PFSK-1 (cell line): ENCODE measurements around the gene KIAA0753.

Source experiments
- FOXP2 ChIP-seq: optimal IDR thresholded peaks from 2 replicates; pipeline ENCODE3; 2011; ENCODE audit warnings: borderline replicate concordance, control low read depth, inconsistent platforms; ENCODE audit not compliant: insufficient read depth; ENCODE audit errors: extremely low read length, extremely low read depth
- POLR2AphosphoS5 ChIP-seq: IDR thresholded peaks from 2 replicates; pipeline ENCODE4 v1.6.1; 2012; ENCODE audit warnings: low read depth, mild to moderate bottlenecking, control low read depth, low read length, moderate library complexity
- SIN3A ChIP-seq: IDR thresholded peaks from 2 replicates; pipeline ENCODE4 v1.6.1; 2012; ENCODE audit warnings: mild to moderate bottlenecking, low read length, moderate library complexity, borderline replicate concordance; ENCODE audit not compliant: insufficient read depth
- TAF1 ChIP-seq: IDR thresholded peaks from 2 replicates; pipeline ENCODE4 v1.6.1; 2012; ENCODE audit warnings: low read length, control low read depth, borderline replicate concordance; ENCODE audit not compliant: insufficient read depth
- TF ChIP-seq, protein P1 (sequence below), 2 experiments: IDR thresholded peaks; 2 replicates each; pipeline versions ENCODE4 v1.6.1 to v1.8.0; 2011 to 2012; ENCODE audit warnings: low read depth in 2 of 2, low read length in 2 of 2, control low read depth in 1 of 2, inconsistent platforms in 1 of 2, mild to moderate bottlenecking in 1 of 2, moderate library complexity in 1 of 2; ENCODE audit not compliant: insufficient read depth in 1 of 2

KIAA0753 gene

DNA sequence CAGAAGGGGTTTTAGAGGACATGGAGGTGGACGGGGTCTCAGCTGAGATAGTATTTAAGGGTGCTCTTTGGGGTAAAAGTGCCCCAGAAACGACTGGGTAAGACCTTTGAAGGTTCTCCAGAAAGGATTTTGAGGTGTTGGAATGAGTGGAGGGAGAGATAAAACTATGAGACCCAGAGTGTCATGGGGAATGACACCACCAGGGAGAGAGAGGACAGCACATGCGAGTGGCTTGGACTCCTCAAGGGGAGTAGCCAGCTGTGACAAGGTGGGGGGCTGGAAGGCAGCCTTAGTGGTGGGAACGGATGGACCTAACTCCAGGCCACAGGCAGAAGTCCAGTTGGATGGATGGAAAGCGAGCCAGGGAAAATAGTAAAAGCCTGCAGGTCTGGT is 64.9 kb downstream of the KIAA0753 start:
- no peak for TF ChIP-seq FOXP2
- TF ChIP-seq TAF1 = no peak
- no peak for TF ChIP-seq SIN3A
- TF ChIP-seq, protein P1, sequence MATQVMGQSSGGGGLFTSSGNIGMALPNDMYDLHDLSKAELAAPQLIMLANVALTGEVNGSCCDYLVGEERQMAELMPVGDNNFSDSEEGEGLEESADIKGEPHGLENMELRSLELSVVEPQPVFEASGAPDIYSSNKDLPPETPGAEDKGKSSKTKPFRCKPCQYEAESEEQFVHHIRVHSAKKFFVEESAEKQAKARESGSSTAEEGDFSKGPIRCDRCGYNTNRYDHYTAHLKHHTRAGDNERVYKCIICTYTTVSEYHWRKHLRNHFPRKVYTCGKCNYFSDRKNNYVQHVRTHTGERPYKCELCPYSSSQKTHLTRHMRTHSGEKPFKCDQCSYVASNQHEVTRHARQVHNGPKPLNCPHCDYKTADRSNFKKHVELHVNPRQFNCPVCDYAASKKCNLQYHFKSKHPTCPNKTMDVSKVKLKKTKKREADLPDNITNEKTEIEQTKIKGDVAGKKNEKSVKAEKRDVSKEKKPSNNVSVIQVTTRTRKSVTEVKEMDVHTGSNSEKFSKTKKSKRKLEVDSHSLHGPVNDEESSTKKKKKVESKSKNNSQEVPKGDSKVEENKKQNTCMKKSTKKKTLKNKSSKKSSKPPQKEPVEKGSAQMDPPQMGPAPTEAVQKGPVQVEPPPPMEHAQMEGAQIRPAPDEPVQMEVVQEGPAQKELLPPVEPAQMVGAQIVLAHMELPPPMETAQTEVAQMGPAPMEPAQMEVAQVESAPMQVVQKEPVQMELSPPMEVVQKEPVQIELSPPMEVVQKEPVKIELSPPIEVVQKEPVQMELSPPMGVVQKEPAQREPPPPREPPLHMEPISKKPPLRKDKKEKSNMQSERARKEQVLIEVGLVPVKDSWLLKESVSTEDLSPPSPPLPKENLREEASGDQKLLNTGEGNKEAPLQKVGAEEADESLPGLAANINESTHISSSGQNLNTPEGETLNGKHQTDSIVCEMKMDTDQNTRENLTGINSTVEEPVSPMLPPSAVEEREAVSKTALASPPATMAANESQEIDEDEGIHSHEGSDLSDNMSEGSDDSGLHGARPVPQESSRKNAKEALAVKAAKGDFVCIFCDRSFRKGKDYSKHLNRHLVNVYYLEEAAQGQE (IDR thresholded peaks at IDR 0.05; ENCODE audit: insufficient read depth in 1 of 2, low read depth in 2 of 2, low read length in 2 of 2) = no peak
- no peak for TF ChIP-seq POLR2AphosphoS5

DNA sequence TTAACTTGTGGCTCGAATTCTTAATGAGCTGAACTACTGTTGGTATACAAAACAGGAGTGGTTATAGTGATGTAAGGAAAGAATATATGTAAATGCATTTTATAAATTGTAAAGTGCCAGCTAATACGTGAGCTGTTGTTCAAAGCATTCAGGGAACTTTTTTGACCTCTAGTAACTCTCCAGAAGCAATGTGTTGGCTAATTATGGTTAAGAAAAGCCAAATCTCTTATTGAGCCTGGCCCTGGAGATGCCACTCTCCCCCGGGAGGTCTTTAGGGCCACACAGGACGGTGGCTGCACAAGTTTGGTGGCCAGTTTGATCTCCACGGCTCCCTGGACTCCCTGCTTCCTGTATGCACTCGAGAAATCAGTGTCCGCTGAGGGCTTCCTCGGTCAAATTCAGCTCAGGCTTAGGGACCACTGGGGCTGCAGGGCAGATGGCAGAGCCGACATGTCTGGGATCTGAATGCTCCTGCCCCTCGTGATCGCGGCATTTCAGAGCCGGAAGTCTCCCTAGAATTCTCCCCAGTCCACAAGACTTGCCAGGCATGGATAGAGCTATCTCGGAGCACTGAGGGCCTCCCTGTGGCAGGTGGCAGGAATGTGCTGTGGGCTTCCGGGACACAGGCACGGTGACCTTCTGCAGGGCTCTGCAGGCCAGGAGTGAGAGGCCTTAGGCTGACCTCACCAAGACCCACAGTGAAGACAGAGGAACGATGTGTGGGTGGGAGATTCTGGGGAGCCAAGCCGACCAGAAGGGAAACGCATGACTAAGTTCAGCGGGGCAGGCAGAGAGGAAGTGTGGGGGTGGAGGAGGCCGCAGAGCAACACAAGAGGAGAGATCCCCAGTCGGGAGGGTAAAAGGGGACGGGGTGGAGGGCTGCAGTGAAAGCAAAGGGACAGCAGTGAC is 65.6 kb downstream of the KIAA0753 start:
- TF ChIP-seq FOXP2 (peak; percentile 30), TAF1 (no peak), SIN3A (no peak)
- TF ChIP-seq, protein P1 (IDR thresholded peaks at IDR 0.05; ENCODE audit: insufficient read depth in 1 of 2, low read depth in 2 of 2, low read length in 2 of 2) = no peak

DNA sequence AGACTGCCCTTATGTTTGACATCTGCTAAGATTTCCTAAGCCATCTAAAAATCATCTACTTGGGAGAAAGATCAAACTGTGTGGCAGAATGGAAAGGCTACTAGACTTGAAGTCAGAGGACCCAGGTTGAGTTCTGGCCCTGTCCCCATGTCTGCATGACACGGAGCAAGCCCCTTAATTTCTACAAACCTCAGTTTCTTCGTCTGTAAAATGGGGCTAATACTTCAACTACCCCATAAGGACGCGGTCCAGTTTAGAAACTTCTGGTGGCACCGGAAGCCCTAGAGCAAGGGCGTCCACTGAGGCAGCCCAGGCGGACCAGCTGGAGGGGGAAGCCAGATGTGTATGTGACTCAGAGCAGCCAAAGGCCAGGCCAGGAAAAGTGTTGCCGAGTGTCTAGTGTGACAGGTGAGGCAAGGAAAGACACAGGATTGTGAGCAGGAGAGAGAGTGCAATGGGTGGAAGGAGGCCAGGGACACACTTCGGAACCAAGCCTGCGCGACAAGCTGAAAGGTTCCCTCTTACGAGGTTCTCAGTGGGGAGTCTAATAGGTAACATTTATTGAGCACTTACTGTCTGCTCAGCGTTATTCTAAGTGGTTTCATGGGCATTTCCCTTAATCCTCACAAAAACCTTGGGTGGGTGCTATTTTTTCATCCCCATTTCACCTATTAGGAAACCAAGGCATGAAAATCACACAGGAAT is 66.4 kb downstream of the KIAA0753 start:
- TF ChIP-seq FOXP2 = no peak
- no peak for TF ChIP-seq POLR2AphosphoS5
- no peak for TF ChIP-seq TAF1
- TF ChIP-seq, protein P1 (IDR thresholded peaks at IDR 0.05; ENCODE audit: insufficient read depth in 1 of 2, low read depth in 2 of 2, low read length in 2 of 2) = no peak
- no peak for TF ChIP-seq SIN3A

DNA sequence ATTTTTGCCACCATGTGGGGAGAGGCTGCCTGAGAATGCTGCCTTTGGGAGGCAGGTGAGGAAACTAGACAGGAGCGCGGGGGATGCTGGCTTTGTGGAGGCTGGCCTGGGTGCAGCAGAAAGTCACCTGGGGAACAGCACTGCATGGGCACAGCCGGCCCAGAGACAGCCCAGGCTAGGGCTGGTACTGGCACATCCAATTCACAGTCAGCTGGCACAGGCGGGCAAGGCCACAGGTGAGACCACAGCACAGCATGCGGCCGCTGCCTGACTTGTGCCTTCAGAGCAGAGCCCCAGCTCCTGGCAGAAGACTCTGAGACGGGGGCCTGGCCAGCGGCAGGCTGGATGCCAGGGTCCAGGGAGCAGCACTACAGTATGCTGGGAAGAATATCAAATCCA is 67.5 kb downstream of the KIAA0753 start:
- no peak for TF ChIP-seq POLR2AphosphoS5
- no peak for TF ChIP-seq FOXP2
- TF ChIP-seq TAF1 = no peak
- TF ChIP-seq SIN3A = no peak
- TF ChIP-seq, protein P1 (IDR thresholded peaks at IDR 0.05; ENCODE audit: insufficient read depth in 1 of 2, low read depth in 2 of 2, low read length in 2 of 2) = no peak
